Measurements from ENCODE around the gene KRTAP10-3.
A peak's percentile ranks its signal among the peaks of the same experiment; 100 is the strongest.

The KRTAP10-3 gene

GRCh38 chr21:44515359-44516165 is 43.0 kb downstream of the KRTAP10-3 start:
- DNase-seq (ENCODE audit: low spot score) = no peak

GRCh38 chr21:44514746-44515358 is 43.7 kb downstream of the KRTAP10-3 start:
- no peak for DNase-seq (ENCODE audit: low spot score)

- no peak for DNase-seq (ENCODE audit: low spot score)
These were observed 44.4 kb downstream of the KRTAP10-3 start for GRCh38 chr21:44514218-44514520.

GRCh38 chr21:44513389-44514217 is 45.0 kb downstream of the KRTAP10-3 start:
- no peak for DNase-seq (ENCODE audit: low spot score)

- DNase-seq (ENCODE audit: low spot score) = no peak
These were observed 45.9 kb downstream of the KRTAP10-3 start for GRCh38 chr21:44512496-44513388.

DNA sequence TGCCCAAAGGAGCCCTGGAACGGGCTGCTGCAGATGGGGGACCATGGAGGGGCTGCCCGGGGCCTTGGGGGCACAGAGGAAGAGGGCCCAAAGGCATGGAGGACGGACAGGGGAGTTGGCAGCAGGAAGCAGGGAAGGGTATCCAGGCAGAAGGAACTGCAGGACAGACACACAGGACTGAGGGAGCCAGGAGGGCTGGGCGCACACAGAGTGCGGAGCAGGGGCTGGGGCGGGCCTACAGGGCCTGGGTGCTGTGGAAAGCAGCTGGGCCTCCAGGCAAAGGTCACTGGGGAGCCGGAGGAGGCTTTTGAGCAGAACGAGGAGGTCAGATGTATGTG is 46.7 kb downstream of the KRTAP10-3 start:
- DNase-seq (ENCODE audit: low spot score) = no peak

- no peak for DNase-seq (ENCODE audit: low spot score)
These were observed 47.2 kb downstream of the KRTAP10-3 start for GRCh38 chr21:44511219-44511937.

DNA sequence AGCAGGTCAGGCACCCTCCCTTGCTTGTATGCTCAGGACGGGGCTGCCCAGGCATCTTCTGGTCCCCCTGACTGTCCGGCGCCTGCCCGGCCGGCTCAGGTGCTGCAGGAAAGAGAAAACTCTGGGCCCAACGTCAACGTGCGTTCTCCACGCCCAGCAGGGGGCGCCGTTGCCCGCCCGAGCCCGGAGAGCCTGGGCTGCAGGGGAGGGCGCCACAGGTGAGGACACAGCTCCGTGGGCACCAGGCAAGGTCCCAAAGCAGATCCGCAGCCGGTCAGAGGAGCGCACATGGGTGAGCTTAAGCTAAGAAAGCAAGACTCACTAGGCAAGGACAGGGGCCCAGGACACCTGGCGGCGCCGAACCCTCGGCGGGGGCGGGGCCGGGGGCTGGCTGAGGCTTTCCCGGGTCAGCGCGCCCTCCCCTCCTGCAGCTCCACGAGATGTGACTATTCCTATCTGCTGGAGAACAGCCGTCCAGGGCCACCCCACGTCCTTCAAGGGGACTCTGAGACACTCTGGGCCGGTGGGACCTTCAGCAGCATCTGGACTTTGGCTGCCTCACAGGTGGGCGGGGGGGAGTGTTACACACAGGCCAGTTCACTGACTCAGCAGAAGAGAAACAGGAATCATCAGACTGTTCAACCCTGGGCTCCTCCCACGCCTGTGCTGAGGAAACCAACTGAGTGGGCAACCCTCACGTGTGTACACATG is 47.9 kb downstream of the KRTAP10-3 start:
- DNase-seq (ENCODE audit: low spot score) = peak; percentile 77

GRCh38 chr21:44510109-44510507 is 48.5 kb downstream of the KRTAP10-3 start:
- DNase-seq (ENCODE audit: low spot score) = no peak

- DNase-seq (ENCODE audit: low spot score) = no peak
These were observed 49.1 kb downstream of the KRTAP10-3 start for GRCh38 chr21:44509539-44509938.

DNA sequence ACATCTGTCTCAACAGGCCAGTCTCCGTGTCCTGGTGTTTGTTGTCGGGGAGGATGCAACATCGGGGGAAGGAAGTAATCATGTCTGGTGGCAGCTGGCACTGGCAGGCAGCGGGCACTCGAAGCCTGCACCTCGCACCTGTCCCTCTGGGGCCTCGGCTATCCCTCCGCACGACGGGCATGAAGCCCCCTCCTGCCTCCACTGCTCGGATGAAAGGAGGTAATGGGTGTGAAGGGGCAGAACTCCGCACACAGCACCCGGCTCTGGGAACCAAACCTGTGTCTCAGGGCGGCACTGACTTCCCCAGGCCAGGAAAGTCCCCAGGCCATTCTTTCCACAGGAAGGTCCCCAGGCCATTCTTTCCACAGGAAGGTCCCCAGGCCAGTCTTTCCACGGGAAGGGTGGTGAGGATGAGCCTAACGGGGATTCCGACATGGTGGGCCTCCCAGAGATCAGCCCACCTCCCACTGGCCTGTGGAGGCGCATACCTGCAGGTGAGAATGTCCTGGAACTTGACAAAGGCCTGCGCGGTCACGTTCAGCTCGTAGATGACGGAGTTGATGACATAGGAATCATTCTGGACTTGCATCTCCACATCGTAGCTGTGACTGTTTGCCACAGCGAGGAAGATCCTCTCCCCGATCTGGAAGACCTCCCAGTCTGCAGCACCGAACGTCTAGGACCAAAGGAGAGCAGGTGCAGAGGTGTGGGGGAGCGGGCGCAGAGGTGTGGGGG is 49.7 kb downstream of the KRTAP10-3 start:
- no peak for DNase-seq (ENCODE audit: low spot score)

DNA sequence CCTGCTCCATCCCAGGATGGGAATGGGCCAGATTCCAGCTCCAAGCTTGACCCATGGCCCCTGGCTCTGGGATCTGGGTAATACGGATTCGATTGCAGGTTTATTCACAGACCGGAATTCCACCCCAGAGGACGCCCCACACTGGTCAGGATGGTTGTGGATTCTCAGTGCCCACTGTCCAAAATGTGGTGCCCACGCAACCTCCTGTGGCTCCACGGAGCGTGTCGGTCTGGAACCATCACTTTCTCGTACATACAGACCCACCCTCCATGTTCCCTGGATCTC is 50.2 kb downstream of the KRTAP10-3 start:
- DNase-seq (ENCODE audit: low spot score) = no peak

Measured in CD4-positive, alpha-beta T cell treated with Interleukin-15 for 4 hours (primary cell).